OCI-M2 (cell line): ENCODE data around the gene TBC1D22A.

Experiments
- DNase-seq: peaks from one replicate; lab custom pipeline; 2025; ENCODE audit not compliant: unreplicated experiment; lab: John Stamatoyannopoulos, UW

TBC1D22A gene

DNA sequence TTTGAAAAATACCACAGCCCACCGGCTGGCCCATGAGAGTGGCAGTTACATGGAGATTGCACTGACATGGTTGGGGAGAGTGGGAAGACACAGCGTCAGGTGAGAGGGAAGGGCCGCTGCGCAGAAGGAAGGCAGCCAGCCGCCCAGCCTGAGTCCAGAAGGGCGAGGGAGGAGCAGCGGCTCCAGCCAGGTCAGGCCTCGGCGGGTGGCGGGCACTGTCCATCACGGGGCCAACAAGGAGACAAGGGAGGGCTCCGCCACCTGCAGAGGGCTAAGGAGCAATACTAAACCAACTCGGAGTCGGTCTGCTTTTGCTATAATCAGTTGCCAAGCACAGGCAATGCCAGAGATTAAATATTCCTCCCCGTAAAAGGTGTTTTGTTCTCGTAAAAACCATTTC is 384.5 kb downstream of the TBC1D22A start:
- DNase-seq, result no peak

DNA sequence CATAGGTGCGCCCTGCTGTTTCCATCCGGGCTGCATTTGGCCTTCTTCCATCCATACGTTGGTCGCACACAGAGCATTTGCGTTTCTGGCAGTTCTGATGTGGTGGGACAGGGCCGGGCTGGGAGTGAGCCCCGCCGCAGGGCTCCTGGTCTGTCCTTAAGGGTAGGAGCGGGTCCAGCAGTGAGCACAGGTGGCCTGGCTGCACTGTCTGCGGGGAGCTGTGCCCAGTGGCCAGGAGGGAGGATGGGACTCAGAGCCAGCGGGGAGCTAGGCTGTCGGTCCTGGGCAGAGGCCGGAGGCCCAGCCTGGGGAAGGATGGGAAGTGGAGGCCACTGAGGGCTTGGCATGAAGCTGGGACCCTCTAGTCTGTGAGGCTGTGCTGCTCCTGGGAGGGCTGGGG is 385.1 kb downstream of the TBC1D22A start:
- no peak for DNase-seq

DNA sequence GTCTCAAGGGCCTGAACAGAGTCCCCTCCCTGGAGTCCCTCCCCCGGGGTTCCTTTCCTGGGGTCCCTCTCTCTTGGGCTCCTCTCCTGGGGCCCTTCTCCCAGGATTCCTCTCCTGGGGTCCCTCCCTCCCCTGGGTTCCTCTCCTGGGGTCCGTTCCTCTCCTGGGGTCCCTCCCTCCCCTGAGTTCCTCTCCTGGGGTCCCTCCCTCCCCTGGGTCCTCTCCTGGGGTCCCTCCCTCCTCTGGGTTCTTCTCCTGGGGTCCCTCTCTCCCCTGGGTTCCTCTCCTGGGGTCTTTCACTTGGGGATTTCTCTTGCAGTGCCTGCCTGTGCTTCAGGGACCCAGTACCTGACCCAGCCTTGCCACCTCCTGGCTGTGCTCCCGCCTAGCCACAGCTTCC is 386.1 kb downstream of the TBC1D22A start:
- no peak for DNase-seq

DNA sequence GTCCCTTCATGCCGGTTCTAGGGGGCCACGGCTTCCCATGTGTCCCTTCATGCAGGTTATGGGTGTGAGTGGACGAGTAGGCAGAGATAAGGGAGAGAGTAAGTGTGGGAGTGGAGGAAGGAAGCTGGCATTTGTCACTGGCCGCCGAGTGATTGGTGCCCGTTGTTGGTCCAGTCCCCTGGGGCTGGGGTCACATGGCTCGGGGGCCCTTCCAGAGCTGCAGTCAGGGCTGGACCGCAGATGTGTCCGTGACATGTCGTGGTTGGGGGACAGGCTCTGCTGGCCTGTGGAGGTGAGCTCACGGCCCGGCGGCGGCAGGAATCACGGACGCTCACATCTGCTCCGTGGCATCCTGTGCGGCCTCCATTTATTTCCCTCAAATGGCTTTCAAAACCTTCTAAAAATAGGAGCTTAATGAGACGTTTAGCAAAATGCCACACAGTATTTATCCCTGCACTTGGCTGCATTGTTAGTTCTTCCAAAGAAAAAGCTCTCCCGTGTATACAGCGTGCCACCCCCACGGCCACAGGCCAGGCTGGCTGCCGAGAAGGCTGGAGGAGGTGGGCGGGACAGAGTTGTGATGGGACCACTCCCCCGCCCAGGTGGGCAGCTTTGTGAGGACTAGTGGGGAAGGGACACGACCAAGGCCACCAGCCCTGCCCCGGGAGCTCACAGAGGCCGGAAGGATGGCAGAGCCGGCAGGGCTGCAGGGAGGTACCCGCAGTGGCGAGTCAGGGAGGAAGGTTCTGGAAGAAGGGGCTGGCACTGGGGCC is 386.7 kb downstream of the TBC1D22A start:
- DNase-seq, result no peak

DNA sequence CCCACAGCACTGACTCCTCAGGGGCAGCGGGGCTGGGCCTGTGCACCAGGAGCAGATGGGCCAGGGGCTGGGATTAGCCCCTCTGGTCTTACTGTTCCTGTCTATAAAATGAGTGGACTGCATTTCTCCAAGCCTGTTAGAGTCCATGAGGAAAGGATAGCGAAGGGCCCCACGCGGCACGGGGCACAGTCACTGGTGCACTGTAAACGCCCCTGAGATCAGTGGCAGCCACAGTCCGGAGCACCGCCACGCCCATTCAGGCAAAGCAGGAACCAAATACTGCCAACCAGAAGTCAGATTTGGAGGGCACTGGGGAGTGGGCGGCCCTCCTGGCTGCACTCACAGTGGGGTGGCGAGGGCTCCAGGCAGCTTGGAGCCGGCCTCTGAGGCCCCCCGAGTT is 387.5 kb downstream of the TBC1D22A start:
- no peak for DNase-seq

DNA sequence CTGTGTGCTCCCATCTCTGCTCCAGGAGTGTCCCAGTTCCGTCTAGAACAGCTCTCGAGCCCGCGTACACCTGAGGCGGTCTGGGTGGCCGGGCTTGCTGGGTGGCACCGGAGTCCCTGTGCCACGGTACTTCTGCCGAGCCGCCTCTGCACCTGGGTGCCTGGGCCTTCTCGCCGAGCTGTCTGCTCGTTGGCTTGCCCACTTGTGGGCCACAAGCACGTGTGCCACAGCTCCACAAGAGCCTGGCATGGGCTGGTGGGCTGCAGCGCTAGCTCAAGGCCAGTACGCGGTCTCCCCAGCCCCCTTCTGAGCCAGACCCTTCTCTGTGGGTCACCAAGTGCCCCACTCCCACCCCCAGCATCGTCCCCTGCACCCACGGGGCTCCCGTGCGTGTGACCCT is 388.0 kb downstream of the TBC1D22A start:
- no peak for DNase-seq

DNA sequence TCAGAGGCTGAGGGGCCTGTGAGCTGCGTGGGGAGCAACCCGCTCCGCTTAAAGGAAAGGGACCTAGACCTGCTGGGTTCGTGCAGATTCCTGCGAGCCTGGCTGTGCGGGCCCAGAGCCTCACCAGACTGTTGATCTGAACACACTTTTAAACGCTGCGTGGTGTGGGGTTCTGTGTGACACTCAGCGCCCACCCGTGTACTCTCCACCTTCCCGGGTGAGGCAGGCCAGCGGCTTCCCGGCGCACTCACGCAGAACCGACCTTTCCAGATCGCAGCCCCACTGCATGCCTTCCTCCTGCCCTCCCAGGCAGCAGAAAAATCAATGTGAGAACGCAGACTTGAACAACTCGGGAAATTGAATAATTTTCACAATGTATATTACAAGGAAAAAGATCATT is 388.6 kb downstream of the TBC1D22A start:
- no peak for DNase-seq

DNA sequence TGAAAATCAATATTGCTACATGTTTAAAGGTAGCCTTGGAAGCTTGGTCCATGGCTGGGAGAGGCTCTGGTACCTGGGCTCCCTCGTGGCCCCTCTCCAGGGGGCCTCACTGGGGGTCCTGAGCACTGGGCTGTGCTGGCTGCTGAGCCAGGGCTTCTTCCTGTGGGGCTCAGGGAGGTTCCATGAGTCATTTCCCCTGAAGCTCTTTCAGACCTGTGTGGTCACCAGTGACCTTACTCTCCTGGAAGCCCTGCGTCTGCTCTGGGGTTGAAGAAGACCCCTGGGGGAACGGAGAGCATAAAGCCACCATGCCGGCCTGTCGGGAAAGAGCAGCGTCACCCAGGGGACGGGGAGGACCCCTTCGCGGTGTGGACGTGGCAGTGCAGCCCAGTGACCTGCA is 389.0 kb downstream of the TBC1D22A start:
- DNase-seq, result no peak

DNA sequence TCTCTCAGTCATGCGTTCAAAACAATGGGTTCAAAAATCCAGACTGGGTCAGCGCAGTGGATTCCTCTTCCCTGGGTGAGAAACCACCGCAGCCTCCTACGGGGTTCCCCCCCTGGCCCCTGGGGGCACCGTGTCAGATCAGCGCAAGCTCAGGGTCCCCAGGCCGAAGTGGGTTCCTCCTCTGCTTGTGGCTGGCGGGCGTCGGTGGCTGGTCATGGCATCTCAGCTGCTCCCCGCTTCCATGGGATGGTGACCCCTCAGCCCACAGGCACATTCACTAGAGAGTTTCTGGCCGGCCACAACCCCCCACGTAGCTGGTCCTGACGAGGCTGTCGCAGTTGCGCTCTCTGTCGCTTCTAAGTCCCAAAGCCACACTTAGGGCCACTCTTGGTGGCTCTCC is 389.8 kb downstream of the TBC1D22A start:
- no peak for DNase-seq

DNA sequence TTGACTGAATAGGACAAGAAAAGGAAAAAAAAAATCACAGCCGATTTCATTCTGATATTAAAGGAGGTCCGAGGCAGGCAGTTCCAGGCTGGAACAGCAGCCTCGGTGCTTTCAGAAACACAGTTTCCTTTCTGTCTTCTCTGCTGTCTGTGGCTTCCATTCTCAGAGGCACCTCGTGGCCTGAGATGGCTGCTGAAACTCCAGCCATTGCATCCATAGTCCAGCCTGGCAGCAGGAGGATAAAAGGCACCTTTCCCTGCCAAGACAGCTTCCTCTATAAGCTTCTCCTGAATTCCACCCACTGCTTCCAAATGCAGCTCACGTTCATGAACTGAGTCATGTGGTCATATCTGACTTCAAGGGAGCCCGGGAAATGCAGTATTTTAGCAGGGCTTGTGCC is 390.5 kb downstream of the TBC1D22A start:
- DNase-seq, result no peak

DNA sequence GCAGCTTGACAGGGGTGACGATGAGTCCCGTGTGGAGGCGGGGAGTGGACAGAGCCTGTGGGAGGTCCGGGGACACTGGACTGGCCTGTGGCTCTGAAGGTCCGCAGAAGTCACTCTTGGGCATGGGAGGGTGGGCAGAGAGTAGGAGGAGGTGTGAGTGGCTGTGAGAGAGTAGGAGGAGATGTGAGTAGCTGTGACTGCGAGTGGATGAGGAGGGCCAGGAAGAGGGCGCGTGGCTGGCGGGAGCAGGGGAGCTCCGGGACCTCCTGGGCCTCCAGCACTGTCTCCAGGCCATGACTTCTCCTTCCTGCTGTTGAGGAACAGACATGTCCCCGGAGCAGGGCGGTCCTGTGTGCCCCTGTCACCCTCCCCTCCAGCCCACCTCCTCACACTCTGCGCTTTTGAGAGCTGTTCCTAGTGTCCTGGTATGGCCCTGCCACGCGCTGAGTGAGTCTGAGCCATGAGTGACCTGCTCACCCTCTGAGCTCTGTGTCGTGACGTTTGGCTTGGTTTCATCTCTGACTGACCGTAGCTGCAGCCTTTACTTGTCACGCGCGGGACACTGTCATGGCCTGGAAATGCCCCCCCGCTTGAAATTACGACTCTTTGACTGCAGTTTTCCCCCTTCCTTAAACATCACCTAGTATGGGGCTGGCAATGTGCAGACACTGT is 391.5 kb downstream of the TBC1D22A start:
- DNase-seq, result no peak

DNA sequence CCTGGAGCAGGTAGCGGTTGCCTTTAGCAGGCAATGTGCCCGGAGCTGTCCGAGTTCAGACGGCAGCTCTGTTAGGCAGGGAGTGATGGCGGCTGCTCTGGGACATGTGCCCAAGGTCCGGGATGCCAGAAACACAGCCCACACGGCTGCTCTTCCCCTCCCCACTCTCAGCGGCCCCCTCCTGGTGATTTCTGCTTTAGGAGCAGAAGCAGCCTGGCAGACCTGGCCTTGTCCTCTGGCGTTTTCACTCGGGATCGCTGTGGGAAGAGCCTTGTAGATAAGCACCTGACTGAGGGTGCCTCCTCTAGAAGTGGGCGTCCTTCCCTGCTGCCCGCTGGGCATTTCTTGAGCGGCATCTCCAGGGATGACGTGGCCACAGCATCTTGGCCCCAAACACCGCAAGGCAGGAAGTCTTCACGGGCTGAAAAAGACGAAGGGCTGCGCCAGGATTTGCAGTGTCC is 392.2 kb downstream of the TBC1D22A start:
- no peak for DNase-seq

DNA sequence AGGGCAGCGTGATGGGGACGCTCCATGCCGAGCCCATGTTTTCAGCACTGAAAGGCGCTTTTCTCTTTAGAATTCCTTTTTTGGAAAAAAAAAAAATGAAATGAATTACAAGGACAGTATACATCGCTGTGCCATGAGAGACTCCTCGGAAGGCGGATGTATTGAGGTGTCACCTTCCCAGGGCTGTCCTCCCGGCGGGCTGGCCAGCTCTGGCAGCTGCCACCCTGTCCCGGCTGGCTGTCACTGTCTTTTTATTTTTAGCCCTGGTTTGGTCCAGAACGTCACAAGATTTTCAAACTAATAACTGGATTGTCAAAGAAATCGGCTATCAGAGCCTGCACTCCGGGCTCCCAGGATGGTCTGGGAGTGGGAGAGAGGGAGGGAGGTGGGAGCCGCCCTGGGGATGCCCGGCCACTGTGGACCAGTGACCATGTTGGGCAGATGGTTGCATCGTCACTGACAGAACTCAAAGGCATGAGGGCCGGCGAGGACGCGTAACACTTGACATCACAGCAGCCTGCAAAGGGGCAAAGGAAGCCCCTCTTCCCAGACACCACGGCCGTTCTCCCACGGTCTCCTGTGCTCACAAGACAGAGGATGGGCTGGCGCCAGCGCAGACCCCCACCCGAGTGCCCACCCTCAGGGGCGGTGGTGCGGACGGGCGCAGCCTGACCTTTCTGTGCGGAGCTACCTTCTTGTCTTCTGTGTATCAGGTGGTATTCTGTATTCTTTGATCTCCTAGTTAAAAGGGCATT is 392.9 kb downstream of the TBC1D22A start:
- DNase-seq, result no peak

DNA sequence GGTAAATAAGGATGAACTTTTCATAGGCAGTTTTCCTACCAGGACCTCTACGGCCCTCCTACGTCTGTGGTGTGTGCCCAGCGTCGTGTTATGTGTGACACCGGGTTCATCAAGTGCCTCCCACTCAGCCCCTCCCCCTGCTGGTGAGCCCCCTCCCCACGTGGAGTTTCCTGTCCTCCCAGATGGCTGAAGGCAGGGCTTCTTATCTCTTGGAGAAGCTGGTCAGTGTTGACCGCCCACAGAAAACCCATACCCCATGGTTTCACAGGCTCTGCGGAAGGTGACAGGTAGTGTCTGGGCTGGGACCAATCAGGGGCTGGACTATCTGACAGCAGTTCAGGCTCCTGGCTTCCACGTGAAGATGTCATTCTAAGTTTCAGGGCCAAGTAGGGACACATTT is 393.5 kb downstream of the TBC1D22A start:
- DNase-seq, result no peak

DNA sequence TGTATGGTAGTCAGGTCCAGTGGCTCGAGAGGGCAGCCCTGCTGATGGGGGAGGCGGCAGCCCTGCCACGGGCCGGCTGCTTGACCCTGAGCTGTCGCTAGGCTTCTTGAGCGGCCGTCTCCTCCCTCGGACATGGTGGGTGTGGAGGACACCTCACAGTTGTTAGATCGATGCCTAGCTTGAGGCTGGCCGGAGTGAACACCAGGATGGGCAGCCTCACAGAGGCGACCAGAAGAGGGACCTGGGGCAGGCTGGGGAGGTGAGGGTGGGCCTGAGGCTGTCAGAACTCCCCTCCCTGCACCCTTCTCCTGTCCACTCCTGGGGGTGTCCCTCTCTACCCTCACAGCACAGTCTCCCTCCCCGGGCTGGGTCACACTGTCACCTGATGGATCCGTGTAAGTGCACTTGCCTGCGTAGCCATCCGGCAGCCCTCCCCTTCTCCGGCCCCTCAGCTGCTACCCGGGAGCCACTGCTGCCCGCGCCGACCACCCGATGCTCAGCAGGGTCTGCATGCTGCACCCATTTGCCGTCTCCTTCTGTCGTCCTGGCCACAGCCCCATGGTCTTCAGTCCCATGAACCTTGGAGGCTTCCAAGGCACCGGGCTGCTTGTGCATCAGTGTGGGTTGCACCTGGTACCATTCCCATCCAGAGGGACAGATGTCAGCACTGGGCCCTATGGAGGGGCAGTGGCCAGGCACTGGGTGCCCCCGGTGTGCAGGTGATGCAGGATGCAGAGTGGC is 394.1 kb downstream of the TBC1D22A start:
- no peak for DNase-seq

DNA sequence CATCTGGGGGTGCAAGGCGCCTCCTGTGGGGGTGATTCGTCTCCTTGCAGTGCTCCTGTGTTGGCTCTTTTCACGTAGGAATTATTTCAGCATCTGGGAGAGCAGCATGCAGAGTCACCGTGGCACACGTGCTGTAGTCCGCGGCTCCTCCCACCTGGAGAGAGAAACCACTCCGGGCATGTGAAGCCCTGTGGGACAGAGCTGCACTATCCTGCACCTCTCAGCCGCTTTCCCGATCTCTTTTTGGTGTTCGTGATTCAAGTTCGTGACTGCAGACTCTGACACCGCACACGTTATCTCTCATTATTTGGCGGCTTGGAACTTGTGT is 394.6 kb downstream of the TBC1D22A start:
- DNase-seq, result no peak

DNA sequence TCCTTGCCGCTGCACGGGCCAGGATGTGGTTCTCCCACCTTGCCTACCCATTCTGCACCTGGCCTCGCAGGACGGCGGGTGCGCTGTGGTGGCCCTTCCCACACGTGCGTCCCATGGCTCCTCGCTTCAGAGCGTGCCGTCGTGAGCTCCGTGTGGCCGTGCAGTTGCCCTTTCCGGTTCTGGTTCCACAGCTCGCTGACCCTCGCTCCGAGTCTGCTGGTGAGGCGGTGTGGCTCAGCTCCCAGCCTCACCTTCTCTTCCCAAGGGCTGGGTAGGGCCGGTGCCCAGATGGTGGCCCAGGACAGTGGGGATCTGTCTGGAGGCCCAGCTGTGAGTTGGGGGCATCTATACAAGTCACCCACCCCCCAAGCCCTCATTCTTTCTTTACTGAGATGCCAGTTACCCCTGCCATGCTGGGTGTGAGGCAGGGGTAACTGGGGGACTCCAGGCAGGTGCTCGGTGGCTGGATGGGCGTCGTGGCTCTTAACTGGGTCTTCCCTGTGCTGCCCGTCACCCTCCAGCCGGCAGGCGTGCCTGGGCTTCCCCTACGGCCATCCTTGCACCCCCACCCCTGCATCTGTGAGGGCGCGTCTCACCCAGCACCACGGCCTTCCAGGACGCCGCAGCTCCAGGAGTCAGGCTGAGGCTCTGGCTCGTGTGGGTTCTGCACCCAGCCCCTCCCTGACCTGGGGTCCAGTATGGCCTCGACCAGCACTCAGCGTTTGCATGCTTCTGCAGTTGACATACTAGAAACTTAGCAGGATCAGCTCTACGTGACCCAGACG is 395.2 kb downstream of the TBC1D22A start:
- no peak for DNase-seq

DNA sequence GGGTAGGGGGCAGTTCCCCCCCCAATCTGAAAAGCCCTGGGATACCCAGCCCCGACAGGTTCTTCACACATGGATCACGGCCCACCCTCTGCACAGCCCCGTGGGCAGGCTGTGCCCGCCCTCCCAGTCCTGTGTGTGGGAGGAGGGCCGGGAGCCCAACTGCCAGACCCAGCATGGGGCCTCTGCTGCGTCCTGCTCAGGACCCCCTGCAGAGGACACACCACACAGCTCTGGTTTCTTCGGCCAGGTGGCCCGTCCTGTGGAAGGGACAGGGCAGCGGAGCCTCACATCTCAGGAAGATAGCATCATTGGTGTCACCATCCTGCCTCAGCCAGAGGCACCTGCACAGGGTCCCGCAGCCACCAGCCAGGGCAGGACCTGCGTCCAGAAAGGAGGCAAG is 396.0 kb downstream of the TBC1D22A start:
- no peak for DNase-seq

DNA sequence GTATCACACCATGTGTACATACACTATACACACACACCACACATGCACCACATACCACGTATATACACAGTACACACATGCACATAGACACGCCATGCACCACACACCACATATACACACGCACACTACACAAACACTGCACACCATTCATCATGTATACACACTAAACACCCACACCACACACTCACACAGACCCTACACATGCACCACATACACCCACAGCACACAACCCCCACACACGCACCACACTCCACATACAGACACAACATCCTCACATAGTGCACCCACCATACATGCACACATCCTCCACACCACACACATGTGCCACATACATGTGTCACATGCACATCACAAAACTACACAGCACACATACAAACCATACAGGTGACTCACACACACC is 397.1 kb downstream of the TBC1D22A start:
- DNase-seq, result no peak

DNA sequence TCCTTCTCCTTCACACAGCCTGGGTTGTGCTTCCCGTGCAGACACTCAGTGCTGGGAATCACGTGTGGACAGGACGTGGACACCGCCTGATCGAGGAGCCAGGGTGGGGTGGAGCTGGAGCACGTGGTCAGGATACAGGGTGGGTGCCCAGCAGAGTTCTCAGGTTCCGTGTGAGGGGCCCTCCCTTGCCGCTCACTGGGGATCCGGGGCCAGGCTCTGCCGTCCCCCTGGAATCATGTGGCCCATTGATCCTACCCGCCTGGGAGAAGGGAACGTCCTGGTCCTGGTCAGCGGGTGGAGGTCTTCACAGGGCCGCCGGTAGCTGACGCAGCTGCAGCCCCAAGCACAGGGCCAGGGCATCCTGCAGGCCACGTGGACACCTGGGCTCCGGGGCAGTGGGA is 397.7 kb downstream of the TBC1D22A start:
- DNase-seq, result no peak
